Fibroblast of pulmonary artery (primary cell): ENCODE results near the gene TAS2R41.

Experiments used
- DNase-seq: peaks from one replicate; pipeline ENCODE4 v3.0.0-alpha.2; 2010; ENCODE audit warnings: low read depth
- H3K4me3 ChIP-seq: replicated peaks from 2 replicates; pipeline ENCODE4 v1.5.1; 2011; ENCODE audit warnings: low read depth, mild to moderate bottlenecking, control low read depth, low read length, moderate library complexity
- CTCF ChIP-seq: IDR thresholded peaks from 2 replicates; pipeline ENCODE4 v1.5.1; 2011; ENCODE audit warnings: mild to moderate bottlenecking, control low read depth, low read length, inconsistent platforms; ENCODE audit errors: missing control alignments

TAS2R41 gene

GRCh38 chr7:143512488-143513340 is 35.0 kb downstream of the TAS2R41 start:
- DNase-seq, result no peak
- no peak for TF ChIP-seq CTCF

GRCh38 chr7:143514487-143514886 is 36.8 kb downstream of the TAS2R41 start:
- TF ChIP-seq CTCF, result no peak
- DNase-seq, result no peak
- H3K4me3 ChIP-seq, result no peak overlapping the region

More at GRCh38 chr7:143512488-143513340, 35.0 kb downstream of the TAS2R41 start:
- H3K4me3 ChIP-seq, result no peak overlapping the region

GRCh38 chr7:143514995-143515735 is 37.5 kb downstream of the TAS2R41 start:
- no peak for TF ChIP-seq CTCF
- no peak overlapping the region for H3K4me3 ChIP-seq
- DNase-seq, result no peak

- DNase-seq, result no peak
- no peak for TF ChIP-seq CTCF
Observed at GRCh38 chr7:143516981-143517380, 39.3 kb downstream of the TAS2R41 start.

GRCh38 chr7:143518521-143518920 is 40.8 kb downstream of the TAS2R41 start:
- DNase-seq, result no peak
- no peak for TF ChIP-seq CTCF
- no peak overlapping the region for H3K4me3 ChIP-seq

More at GRCh38 chr7:143516981-143517380, 39.3 kb downstream of the TAS2R41 start:
- no peak overlapping the region for H3K4me3 ChIP-seq

DNA sequence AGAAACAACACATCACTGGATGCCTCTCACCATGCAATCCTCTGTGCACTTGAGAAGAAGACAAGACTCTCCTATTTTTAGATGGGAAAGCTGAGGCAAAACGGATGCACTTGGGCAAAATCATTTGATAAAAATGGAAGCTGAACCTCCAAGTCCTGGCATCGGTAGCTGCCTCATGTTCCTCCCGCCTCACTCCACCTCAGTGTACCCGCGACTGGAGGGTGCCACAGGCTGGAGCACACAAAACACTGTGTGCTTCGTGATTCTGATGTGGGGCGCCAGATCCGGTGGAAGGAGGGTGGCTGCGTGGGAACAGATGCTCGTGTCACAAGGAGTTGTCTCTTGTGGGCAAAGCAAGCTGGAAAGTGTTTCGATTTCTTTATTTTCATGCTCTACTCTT is 41.3 kb downstream of the TAS2R41 start:
- no peak for DNase-seq
- no peak for TF ChIP-seq CTCF
- no peak overlapping the region for H3K4me3 ChIP-seq
